Peyer's patch (tissue), 4 donors: ENCODE measurements around the gene LCLAT1. TPM values are rescaled to one million over a fixed set of nuclear protein-coding genes. Genes with fewer than 3 reads are reported as not detected.
"Not testable (repeated sequence)": the region's sequence is repeated elsewhere in the genome, so short reads cannot be mapped to it uniquely, and the experiment has no call there.

Experiments
- DNase-seq, 3 donors: peaks; one replicate each; pipeline ENCODE4 v3.0.0-alpha.2; 2017 to 2019
- H3K27ac ChIP-seq, 4 donors: fragments of 200-600 bp; sonication (generic); one replicate each; pipeline ENCODE4 v1.5.1; 2016 to 2019
- H3K27me3 ChIP-seq, 2 donors: fragments of 200-600 bp; sonication (generic); one replicate each; pipeline ENCODE4 v1.5.1; 2019
- H3K36me3 ChIP-seq, 3 donors: fragments of 200-600 bp; sonication (generic); one replicate each; pipeline ENCODE4 v1.5.1; 2016 to 2019
- H3K4me1 ChIP-seq, 4 donors: fragments of 200-600 bp; sonication (generic); one replicate each; pipeline ENCODE4 v1.5.1; 2016 to 2019
- H3K4me3 ChIP-seq, 4 donors: fragments of 200-600 bp; sonication (generic); 1 replicate in 3 of 4; 2 replicates in 1 of 4; pipeline ENCODE4 v1.5.1; 2016 to 2019; ENCODE audit warnings: mild to moderate bottlenecking in 1 of 4
- H3K9me3 ChIP-seq, 4 donors: fragments of 200-600 bp; sonication (generic); one replicate each; pipeline ENCODE4 v1.5.1; 2016 to 2019; ENCODE audit warnings: mild to moderate bottlenecking in 1 of 4
- POLR2A ChIP-seq, 2 donors: fragments of 450-650 bp; IDR thresholded peaks; one replicate each; pipeline ENCODE4 v1.5.1; 2017; ENCODE audit warnings: antibody characterized with exemption in 2 of 2, mild to moderate bottlenecking in 2 of 2, moderate library complexity in 2 of 2
- total RNA-seq, 4 donors: library from RNA; depleted of rRNA; stranded (reverse); fragments of >200 nt; gene quantifications; one replicate each; pipeline ENCODE4 v1.1.0, GENCODE V29; 2016
- TF ChIP-seq, protein P1 (sequence below), 6 experiments: fragments of 450-650 bp in 4 of 6; fragments of 200-600 bp in 2 of 6; sonication (generic) in 1 of 6; IDR thresholded peaks; one replicate each; pipeline ENCODE4 v1.5.1; 2017 to 2019; ENCODE audit warnings: antibody characterized with exemption in 6 of 6, mild to moderate bottlenecking in 3 of 6, moderate library complexity in 1 of 6

LCLAT1 gene
- total RNA-seq, 4 donors from 2014 or later, result 10.7 to 60.8 (median 24.9) TPM

DNA sequence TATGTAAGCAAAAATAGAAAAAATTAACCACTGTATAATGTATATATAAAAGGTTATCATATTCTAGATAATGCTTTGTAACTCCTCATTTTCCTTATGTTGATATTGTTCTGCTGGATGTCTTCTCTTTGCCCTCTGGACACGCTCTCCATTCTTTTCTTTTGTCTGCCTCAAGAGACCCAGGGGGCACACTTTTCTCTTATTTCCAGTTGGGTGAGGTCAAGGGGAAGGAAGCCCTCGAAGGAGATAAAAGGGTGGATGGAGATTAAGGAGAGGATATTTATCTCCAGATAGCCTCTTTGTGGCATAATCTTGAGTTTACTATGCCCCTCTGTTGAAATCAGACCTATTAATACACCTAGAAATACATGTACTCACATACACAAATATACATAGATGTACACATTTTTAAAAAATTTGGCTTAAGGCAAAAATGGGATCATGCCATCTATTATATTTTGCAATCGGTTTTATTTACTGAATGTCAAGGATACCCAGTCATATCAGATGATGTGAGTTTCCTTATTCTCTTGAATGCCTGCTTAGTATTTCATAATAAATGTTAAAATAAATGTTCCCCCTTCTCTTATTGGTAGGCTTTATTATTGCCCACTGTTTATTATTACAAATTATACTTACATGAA lies 65.3 kb downstream of the LCLAT1 start:
- no peak for DNase-seq
- Histone ChIP-seq H3K4me1 (peaks cover 0 to 28% (median 0%) of the 10 kb centered on the region in 4 donors), H3K27me3 (no peaks in the 10 kb centered on the region), H3K4me3 (no peak overlapping the region), H3K27ac (no peak overlapping the region), H3K36me3 (no peaks in the 10 kb centered on the region), H3K9me3 (no peaks in the 10 kb centered on the region)
- TF ChIP-seq, protein P1, sequence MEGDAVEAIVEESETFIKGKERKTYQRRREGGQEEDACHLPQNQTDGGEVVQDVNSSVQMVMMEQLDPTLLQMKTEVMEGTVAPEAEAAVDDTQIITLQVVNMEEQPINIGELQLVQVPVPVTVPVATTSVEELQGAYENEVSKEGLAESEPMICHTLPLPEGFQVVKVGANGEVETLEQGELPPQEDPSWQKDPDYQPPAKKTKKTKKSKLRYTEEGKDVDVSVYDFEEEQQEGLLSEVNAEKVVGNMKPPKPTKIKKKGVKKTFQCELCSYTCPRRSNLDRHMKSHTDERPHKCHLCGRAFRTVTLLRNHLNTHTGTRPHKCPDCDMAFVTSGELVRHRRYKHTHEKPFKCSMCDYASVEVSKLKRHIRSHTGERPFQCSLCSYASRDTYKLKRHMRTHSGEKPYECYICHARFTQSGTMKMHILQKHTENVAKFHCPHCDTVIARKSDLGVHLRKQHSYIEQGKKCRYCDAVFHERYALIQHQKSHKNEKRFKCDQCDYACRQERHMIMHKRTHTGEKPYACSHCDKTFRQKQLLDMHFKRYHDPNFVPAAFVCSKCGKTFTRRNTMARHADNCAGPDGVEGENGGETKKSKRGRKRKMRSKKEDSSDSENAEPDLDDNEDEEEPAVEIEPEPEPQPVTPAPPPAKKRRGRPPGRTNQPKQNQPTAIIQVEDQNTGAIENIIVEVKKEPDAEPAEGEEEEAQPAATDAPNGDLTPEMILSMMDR (IDR thresholded peaks at IDR 0.05), result no peak
- TF ChIP-seq POLR2A (IDR thresholded peaks at IDR 0.05), result no peak

DNA sequence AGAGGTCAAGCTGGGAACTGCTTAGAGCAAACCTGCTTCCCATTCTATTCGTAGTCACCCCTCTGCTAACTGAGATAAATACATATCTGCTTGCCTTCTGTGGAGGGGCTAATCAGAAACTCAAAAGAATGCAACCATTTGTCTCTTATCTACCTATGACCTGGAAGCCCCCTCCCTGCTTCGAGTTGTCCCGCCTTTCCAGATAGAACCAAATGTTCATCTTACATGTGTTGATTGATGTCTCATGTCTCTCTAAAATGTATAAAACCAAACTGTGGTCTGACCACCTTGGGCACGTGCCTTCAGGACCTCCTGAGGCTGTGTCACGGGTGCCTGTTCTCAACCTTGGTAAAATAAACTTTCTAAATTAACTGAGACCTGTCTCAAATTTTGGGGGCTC lies 66.6 kb downstream of the LCLAT1 start:
- DNase-seq, H3K36me3 ChIP-seq, H3K27me3 ChIP-seq, H3K4me3 ChIP-seq, H3K9me3 ChIP-seq, H3K27ac ChIP-seq: not testable (repeated sequence)
- peaks cover 0 to 28% (median 0%) of the 10 kb centered on the region in 4 donors for H3K4me1 ChIP-seq

DNA sequence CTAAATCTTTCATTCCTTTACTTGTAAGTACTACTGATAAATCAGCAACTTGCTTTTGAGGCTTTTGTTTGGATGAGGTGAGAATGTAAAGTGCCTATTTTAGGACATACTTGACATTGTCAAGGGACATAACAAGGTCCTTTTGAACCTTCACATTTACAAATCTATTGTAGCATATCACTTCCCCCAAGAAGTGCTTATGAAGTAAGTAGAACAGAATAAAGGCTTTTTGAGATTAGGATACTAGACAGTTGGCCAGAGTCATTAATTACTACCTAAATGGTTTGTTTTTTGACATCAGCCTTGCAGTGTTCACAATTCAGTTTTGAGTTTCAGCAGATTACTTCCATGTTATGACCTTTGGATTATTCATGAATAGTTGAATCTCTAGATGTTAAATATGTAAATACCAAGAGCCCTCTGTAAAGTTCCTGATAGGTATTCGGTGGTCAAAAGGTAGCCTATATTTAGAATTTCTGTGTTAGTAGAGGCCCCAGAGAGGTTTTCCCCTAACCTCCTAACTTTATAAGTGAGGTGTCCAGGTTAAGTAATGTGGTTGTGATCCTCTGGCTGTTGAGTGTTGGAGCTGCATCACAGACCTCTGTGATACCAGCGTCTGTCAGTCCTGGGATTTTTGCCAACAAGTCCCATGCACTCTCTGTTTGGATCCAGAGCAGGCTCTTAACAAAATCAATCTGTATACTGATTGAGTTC lies 67.2 kb downstream of the LCLAT1 start:
- no peak overlapping the region for H3K27ac ChIP-seq
- H3K4me1 ChIP-seq, result peaks cover 0 to 28% (median 0%) of the 10 kb centered on the region in 4 donors

DNA sequence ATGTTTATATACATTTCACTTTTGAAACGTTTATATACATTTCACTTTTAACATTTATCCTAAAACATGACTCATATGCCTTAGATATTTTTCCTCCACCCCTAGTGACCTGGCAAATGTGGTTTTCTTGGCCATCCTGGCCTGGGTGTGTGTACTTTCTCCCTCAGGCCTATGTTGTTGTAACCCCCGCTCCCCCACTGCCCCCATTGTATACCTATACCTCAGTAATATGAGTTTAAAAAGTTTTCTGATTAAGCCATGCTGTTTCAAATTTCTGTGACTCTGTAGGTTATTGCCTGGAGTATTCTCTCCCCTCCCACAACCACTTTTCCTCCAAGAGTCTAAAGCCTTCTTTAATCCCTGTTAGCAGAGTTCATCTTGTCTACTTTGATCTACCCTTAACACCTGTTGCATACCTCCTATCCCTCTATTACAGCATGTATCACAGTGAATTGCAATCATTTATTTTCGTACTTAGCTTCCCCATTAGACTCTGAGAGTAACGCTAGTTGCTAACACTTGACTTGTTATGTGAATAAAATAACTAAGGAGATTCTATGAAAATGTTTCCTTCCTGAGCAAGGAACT lies 67.9 kb downstream of the LCLAT1 start:
- H3K9me3 ChIP-seq, result peaks cover 0 to 7% (median 0%) of the 10 kb centered on the region in 4 donors
- H3K27ac ChIP-seq, result no peak overlapping the region
- peaks cover 0 to 3% (median 0%) of the 10 kb centered on the region in 3 donors for H3K36me3 ChIP-seq
- no peaks in the 10 kb centered on the region for H3K27me3 ChIP-seq
- peaks cover 0 to 28% (median 0%) of the 10 kb centered on the region in 4 donors for H3K4me1 ChIP-seq
- TF ChIP-seq, protein P1 (IDR thresholded peaks at IDR 0.05), result no peak
- TF ChIP-seq POLR2A (IDR thresholded peaks at IDR 0.05), result no peak
- H3K4me3 ChIP-seq, result no peak overlapping the region
- DNase-seq, result no peak

More for the DNA sequence above, 67.2 kb downstream of the LCLAT1 start:
- Histone ChIP-seq H3K36me3 (no peaks in the 10 kb centered on the region), H3K27me3 (no peaks in the 10 kb centered on the region), H3K4me3 (no peak overlapping the region), H3K9me3 (peaks cover 0 to 3% (median 0%) of the 10 kb centered on the region in 4 donors)
- DNase-seq, result no peak
- TF ChIP-seq POLR2A (IDR thresholded peaks at IDR 0.05), result no peak
- TF ChIP-seq, protein P1 (IDR thresholded peaks at IDR 0.05), result no peak

DNA sequence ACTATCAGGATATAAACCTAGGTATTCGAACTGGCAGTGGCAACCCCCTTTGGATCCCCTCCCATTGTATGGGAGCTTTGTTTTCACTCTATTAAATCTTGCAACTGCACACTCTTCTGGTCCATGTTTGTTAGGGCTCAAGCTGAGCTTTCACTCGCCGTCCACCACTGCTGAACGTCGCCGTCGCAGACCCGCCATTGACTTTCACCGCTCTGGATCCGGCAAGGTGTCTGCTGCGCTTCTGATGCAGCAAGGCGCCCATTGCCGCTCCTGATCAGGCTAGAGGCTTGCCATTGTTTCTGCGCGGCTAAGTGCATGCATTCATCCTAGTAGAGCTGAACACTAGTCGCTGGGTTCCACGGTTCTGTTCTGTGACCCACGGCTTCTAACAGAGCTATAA lies 69.1 kb downstream of the LCLAT1 start:
- no peak for DNase-seq
- Histone ChIP-seq H3K36me3 (peaks cover 0 to 3% (median 0%) of the 10 kb centered on the region in 3 donors), H3K4me1 (peaks cover 0 to 17% (median 0%) of the 10 kb centered on the region in 4 donors), H3K9me3 (peaks cover 0 to 7% (median 0%) of the 10 kb centered on the region in 4 donors), H3K27ac (no peak overlapping the region), H3K27me3 (no peaks in the 10 kb centered on the region), H3K4me3 (no peak overlapping the region)
- TF ChIP-seq, protein P1 (IDR thresholded peaks at IDR 0.05), result no peak
- no peak for TF ChIP-seq POLR2A (IDR thresholded peaks at IDR 0.05)

DNA sequence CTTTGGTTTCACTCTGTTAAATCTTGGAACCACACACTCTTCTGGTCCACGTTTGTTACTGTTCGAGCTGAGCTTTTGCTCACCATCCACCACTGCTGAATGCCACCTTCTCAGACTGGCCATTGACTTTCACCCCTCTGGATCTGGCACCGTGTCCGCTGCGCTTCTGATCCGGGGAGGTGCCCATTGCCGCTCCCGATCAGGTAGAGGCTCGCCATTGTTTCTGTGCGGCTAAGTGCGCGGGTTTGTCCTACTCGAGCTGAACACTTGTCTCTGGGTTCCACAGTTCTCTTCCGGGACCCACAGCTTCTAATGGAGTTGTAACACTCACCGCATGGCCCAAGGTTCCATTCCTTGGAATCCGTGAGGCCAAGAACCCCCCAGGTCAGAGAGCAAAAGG lies 72.8 kb downstream of the LCLAT1 start:
- H3K4me1 ChIP-seq, result peaks cover 0 to 2% (median 0%) of the 10 kb centered on the region in 4 donors
- no peak overlapping the region for H3K27ac ChIP-seq
- peaks cover 0 to 7% (median 0%) of the 10 kb centered on the region in 4 donors for H3K9me3 ChIP-seq
- no peak for TF ChIP-seq POLR2A (IDR thresholded peaks at IDR 0.05)
- TF ChIP-seq, protein P1 (IDR thresholded peaks at IDR 0.05), result no peak
- no peak overlapping the region for H3K4me3 ChIP-seq
- H3K27me3 ChIP-seq, result no peaks in the 10 kb centered on the region
- H3K36me3 ChIP-seq, result peaks cover 0 to 3% (median 0%) of the 10 kb centered on the region in 3 donors
- DNase-seq, result no peak
